GM20000 (cell line): Measurements from ENCODE around the gene VWA2.

Experiments
- DNase-seq: peaks from one replicate; pipeline ENCODE4 v3.0.0; 2012; ENCODE audit warnings: low spot score
- CTCF ChIP-seq: IDR thresholded peaks from 2 replicates; pipeline ENCODE4 v1.5.1; 2012; ENCODE audit warnings: mild to moderate bottlenecking, control low read depth; ENCODE audit errors: extremely low read depth, missing control alignments

Gene VWA2

GRCh38 chr10:114239117-114239993 lies at the start of gene VWA2:
VWA2 (plus strand) TSS chr10:114239254; CDS start chr10:114248714, 9,460 bp downstream.
- peak; percentile 16 for TF ChIP-seq CTCF
- DNase-seq: no peak

- DNase-seq: no peak
Measured at GRCh38 chr10:114189700-114190099, 49.4 kb upstream of the VWA2 start.

GRCh38 chr10:114195079-114195478 lies 44.0 kb upstream of the VWA2 start:
- DNase-seq: no peak
- TF ChIP-seq CTCF: no peak

More at GRCh38 chr10:114189700-114190099, 49.4 kb upstream of the VWA2 start:
- no peak for TF ChIP-seq CTCF

- no peak for TF ChIP-seq CTCF
- DNase-seq: no peak
Measured at GRCh38 chr10:114199239-114199638, 39.8 kb upstream of the VWA2 start.

GRCh38 chr10:114202812-114203211 lies 36.2 kb upstream of the VWA2 start:
- TF ChIP-seq CTCF: no peak
- DNase-seq: no peak

- no peak for DNase-seq
- TF ChIP-seq CTCF: no peak
Measured at GRCh38 chr10:114206902-114207301, 32.2 kb upstream of the VWA2 start.

GRCh38 chr10:114207349-114207748 lies 31.7 kb upstream of the VWA2 start:
- TF ChIP-seq CTCF: no peak
- no peak for DNase-seq
